Inflammatory macrophage treated with lipopolysaccharide for 4 hours (primary cell): ENCODE data around the gene CSTB.
A peak's percentile ranks its signal among the peaks of the same experiment; 100 is the strongest.

ENCODE experiments used
- DNase-seq: peaks from one replicate; pipeline ENCODE4 v3.0.0-alpha.2; 2020

The CSTB gene

DNA sequence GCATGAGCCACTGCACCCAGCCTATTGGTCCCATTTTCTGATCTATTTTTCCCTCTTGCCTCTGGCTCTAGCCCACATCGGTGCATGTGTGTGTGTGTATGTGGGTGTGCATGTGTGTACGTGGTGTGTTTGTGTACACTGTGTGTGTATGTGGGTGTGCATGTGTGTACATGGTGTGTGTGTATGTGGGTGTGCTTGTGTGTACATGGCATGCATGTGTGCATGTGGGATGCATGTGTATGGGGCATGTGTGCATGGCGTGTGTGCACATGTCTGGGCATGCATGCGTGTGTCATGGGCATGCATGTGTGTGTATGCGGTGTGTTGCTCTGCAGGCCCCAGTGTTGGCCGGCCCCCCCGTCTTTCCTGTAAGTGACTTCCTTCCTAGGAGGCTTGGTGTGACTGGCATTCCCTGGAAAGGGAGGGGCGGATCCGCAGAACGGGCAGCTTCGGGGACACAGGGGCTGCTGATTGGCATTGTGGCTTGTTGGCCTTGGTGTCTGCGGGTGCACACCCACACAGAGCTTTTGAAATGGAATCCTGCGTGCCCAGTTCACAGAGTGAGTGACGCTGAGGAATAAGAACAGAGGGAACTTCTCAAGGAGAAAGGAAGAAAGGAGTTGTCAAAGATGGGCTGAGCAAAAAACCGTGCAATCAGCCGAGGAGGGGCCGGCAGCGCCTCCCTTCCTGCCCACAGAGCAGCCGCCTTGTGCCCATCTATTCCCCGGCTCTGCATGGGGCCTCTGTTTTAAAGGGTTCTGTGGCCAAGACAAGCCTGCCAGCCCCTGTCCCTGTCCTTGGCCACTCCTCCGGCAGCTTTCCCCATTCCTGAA lies 49.2 kb downstream of the CSTB start:
- DNase-seq, result peak; percentile 59
